GM03348 (cell line): Measurements from ENCODE around the gene PCNX4.
"Not testable (repeated sequence)": the region's sequence is repeated elsewhere in the genome, so short reads cannot be mapped to it uniquely, and the experiment has no call there.

Experiments
- DNase-seq: peaks from one replicate; pipeline ENCODE4 v3.0.0; 2012; ENCODE audit warnings: low spot score

Gene PCNX4

DNA sequence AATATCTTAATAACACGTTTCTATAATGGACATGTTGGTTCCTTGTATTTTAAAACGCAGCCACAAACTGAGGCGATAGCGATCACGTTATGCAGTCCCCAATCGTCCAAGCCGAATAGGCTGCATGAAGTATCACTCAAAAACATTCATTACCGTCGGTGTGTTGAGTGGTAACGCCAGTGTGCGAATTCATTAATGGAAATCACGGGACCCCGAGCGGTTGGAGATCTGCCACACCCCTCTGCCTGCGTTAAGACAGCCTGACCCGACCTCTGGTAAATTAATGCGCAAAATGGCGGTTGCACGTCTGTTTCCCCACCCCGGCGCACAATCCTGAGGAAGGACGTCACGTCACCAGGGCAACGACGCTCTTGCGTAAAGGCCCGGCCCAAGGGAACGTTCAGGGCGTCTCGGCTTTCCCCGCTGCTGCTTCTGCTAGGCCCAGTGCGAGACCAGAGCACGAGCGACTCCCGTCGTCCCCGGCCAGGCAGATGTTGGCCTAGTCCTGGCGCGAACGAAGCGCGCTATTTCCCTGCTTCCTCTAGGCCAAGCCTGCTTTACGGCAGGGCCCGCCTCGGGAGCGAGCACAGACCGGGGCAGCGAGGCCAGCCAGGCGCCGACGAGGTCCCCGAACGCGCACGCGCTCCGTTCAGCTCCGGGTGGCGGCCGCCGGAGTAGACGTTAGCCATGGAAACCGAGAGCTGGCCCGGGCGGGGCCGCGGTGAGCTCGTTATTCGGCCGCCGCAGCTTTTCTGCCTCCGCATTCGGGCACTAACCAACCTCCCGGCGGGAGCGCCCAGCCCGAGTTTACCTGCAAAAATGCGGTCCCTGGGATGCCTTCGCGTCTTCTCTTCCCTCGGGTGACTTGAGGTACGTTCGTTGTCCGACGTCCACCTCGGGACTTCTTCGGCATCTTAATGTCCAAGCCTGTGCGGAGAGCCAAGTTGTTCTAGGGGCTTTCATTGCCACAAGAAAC is at the start of gene PCNX4:
TSS of gene PCNX4 (plus strand) at position 374 of the 976 bp plus-strand sequence. CDS start 15,716 bp downstream, outside the sequence.
- DNase-seq = peak; percentile 95

DNA sequence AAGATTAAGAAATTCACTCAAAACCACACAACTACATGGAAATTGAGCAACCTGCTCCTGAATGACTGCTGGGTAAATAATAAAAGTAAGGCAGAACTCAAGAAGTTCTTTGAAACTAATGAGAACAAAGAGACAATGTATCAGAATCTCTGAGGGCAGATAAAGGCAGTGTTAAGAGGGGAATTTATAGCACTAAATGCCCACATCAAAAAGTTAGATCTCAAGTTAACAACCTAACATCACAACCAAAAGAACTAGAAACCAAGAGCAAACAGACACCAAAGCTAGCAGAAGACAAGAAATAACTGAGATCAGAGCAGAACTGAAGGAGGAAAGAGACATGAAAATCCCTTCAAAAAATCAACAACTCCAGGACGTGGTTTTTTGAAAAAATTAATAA is 43.7 kb upstream of the PCNX4 start:
- DNase-seq = not testable (repeated sequence)

DNA sequence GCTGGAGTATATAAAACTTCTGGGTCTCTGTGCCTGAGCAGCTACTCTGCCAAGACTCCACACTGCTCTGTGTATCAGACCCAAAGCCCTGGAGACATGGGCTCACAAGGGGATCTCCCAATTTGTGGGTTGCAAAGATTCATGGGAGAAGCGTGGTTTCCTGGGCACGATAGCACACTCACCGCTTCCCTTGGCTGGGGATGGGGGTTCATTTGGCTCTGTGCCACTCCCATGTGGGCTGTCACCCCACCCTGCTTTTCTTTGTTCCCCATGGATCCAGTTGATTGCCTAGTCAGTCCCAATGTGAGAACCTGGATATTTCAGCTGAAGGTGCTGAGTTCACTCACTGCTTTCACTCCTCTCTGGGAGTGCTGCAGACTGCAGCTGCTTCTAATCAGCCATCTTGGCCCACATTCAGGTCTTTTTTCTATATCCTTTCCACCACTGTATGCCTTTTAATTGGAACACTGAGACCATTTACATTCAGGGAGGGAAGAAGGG is 40.0 kb upstream of the PCNX4 start:
- DNase-seq = peak; percentile 39

DNA sequence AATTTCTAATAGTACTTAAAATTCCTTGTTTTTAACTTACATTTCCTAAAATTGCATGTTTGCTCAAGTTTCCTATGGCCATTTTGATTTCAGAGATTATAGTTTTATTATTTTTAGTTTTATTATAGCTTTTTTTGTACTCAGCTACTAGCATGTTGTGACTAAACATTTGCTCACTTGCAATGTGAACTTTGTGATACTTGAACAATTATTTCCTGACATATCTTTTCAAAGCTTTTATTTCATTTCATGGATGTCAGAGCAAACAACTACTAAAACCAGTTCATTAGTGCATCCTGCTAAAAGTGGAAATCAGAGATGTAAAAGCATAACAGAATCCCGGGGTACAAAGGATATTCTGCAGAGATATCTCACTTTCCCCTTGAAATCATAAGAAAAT is 33.6 kb upstream of the PCNX4 start:
- no peak for DNase-seq

DNA sequence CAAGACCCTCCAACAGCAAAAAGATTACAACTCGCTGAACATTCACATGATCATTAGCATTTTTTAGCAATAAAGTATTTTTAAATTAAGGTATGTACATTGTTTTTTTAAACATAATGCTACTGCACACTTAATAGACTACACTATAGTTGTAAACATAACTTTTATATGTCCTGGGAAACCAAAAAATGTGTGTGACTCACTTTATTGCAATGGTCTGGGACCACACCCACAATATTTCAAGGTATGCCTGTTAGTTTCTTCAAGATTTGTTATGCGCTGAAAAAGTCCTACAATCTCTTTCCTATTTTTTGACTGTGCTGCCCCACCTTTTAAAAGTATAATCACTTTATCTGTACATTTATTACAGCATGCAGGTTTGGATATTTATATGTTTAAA is 30.4 kb upstream of the PCNX4 start:
- no peak for DNase-seq

DNA sequence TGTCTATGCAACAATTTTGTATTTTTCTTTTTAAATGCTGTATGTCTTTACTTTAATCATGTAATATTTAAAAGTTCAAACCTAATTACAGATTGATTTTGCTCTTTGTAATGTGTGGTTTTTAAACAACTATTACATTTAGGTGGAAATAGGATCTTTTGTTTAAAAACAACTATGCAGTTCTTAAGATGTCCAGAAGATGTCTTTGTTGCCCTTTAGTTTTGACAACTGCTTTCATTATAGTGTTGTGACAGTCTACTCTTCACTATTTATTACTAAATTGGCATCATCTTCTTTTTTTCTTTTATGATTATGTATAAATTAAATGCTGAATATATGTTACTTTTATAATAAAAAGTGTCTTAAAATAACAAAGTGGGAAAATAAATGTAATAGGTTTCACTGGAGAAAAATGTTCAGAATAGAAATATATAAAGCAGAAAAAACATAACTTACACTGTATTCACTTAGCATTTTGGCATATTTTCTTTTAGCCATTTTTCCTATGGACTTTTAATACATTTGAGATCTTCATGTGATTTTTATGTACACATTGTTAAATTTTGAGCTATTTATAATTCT is 27.1 kb upstream of the PCNX4 start:
- DNase-seq = peak; percentile 60

DNA sequence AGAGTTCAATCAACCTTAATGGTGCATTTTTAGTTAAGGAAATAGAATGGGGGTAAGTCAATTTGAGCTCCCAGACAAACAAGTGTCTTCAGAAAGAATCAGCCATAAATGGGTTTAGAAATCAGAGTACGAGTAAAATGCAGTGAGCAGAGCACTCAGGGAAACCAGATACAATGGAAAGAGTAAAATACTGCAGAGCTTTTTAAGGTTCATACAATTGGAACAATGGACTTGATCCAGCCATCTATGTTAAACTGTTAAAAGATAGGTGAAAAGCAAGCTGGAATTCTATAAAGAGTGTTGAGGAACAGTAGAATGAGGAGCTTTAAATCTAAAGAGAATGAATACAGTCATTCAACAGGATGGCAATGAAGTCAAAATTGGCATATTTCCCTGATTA is 23.8 kb upstream of the PCNX4 start:
- no peak for DNase-seq

DNA sequence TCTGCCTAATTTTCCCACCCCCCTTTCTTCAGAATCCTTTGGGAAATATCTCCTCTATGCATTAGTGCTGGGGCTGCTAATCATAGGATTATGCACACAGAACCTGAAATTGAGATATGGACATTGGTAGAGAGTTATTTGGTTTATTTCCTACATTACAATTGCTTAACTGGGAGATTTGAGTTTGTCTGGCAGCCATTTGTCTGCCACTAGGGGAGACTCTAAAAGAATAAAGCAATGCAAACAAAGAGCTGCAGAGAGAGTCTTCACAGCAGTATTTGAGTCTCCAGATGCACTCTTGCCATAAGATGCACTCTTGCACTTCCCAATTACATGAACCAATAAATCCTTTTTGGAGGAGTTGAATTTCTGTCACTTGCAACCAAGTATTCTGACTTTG is 12.0 kb upstream of the PCNX4 start:
- no peak for DNase-seq

DNA sequence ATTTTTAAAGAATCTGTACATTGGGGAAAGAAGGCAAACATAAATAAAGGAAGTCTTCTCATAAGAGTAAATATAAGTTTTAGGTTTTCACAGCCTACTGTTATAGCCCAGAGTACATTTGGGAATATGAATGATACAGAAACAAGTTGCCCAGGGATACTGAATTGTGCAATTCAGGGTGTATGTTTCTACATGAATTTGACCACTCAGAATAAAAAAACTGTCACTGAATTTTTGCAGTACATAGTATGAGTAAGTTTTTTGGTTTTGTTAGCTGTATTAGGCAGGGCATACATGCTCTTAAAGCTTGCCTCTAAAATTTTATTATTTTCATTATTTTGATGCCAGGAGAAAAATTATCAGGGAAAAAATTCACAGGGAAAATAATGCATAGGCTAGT is 6.6 kb upstream of the PCNX4 start:
- peak; percentile 27 for DNase-seq

DNA sequence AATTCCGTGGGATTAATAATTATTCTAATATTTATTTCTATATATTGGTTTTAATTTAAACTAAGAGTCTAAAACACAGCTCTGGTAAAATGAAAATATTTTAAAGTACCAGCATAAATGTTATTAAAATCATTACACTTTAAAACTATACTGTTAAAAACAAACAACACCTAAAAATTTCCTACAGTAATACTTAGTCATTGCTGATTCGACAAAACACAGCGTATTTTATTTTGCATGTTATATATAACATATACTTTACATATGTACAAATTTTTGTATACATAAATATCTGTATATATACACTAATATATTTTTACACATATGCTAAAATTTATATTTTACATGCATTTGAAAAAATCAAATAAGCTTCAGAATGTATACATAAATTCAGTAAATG is 6.0 kb upstream of the PCNX4 start:
- DNase-seq = no peak

DNA sequence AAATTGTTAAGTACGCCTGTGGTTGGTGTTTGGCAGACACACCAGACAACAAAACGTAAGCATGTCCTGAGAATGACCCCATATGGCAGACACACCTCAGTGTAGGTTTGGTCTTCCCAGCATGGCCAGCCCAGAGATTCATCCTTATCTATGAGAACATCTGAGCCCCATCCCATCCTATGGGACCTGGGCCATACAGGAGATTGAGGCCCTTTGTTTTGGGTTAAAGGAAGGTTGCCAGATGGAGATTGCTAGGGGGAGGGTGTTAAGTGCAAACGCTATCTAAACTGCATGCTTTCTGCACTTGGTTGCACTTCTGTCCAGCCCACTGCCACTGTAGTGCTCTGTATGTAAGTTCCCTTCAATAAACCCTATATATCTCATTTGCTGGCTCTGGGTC is 4.1 kb upstream of the PCNX4 start:
- no peak for DNase-seq

DNA sequence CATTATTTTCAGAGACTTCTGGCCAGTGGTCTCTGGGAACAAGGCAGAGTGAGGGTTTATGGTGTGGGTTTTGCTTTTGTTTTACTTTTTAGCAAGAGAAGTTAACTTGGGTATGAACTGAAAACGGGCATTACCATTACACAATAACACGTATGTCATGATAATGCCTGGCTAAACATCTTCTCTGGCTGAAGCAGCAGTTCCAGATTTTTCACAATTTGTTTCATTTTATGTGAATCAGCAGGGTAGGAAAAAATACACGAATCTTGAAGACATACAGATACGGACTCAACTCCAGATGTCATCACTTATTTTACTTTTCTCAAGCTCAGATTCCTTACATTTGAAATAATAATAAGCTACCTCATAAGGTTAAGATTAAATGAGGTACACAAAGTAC is 2.5 kb upstream of the PCNX4 start:
- DNase-seq = no peak

DNA sequence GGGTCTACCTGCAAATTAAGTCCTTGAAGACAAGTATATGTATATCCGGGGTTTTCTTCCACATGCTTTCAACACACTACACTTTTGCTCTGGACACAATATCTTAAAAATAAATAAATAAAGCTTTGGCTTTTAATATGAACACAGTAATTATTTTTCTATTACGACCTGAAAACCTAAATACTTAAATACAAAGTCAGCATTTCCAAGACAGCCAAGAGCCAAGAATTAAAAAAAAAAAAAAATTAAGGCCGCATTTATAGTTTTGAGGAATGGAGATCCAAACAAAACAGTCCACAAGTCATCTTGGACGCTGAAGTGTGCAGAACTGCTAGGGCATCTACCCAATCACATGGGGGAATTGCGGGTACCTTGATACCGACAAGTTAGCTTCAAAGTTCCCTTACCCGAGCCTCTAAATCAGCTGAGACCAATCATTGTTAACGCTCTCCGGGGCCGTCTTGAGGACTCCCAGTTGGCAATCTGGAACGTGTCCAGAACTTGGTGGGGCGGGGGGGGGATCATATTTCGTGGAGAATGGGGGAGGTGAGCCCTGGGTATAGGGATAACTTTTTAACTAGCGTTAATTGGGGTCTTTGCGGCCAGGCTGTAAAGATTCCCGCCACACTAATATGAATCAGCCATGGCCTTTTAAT is 731 bp upstream of the PCNX4 start:
- DNase-seq = peak; percentile 70

DNA sequence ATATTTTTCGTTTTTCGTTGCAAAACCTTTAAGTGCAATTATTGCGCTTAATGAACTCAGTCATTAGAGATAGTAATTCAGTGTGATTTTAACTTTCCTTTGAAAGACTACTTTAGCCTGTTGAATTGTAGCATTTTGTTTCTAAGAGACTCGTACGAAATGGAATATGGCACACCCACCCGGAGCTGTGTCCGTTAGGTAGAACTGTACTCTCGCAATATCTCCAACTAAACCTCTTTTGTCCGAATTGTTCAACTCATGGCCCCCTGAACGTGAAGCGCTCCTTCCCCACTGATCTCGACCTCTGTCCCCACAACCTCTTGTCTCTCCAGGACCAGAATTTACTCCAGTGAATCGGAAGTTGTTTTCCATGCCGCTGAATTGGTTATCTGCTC is 800 bp downstream of the PCNX4 start:
- DNase-seq = peak; percentile 36

DNA sequence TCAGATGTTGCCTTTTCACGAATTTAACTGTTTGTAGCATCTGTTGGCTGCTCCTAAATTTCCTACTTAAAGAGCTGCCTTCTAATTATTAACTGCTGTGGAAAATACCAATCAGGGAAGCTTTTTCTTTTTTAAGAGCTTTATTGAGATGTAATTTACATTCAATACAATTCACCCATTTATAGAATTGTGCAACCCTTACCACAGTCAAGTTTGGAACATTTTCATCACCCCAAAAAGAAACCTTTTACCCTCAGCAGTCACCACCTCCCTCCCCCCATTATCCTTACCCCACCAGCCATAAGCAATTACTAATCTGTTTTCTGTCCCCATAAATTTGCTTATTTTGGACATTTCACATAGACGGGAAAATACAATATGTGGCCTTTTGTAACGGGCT is 1.4 kb downstream of the PCNX4 start:
- no peak for DNase-seq

DNA sequence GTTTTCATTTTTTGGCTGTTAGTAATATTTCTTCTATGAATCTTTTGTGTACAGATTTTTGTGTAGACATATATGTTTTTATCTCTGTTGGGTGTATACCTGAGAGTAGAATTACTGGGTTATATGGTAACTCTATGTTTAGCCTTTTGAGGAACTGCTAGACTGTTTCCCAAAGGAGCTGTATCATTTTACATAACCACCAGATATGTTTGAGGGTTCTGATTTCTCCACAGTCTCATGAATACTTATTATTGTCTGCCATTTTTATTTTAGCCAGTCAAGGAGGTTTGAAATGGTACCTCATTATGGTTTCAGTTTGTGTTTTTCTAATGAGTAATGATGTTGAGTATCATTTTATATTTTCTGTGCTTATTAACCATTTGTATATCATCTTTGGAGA is 1.9 kb downstream of the PCNX4 start:
- DNase-seq = no peak

DNA sequence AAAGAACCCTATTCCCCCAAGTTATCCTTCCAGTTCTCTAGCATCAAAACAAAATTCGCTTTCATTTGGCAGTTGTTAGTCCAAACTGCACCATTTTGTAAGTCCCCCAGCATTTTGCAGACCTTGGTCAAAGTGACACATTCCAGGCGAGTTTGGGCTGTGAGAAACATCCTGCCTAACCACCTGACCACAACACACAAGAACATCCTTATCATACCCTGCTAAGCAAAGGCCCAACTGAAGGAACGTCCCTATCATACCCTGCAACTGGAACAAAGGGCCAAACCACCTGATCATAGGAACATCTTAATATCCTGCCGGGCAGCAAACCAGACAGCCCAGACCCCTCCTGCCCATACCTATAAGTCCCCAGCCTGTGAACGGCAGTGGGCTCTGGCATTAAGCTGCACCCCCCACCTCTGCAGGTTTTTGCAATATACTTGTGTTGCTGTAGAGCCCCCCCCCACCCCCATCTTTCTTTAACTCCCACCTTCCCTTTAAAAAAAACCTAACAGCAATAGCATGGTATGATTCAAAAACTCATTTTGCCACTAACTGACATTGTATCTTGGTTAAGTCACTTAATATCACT is 2.7 kb downstream of the PCNX4 start:
- peak; percentile 40 for DNase-seq

DNA sequence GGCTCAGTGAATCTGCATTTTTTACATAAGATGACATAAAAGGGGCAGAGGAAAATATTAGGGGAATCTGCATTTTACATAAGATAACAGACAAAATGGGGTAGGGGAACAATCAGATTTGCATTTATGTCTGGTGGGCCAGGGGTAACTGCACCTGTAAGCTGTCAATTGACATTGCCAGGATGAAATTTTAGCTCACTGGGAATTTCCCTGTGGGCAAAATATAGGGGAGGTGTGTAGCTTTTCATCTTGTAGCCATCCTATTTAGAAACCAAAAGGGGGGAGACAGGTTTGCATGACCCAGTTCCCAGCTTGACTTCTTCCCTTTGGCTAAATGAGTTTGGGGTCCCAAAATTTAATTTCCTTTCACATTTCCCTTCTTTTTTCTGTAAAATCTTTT is 3.5 kb downstream of the PCNX4 start:
- no peak for DNase-seq

DNA sequence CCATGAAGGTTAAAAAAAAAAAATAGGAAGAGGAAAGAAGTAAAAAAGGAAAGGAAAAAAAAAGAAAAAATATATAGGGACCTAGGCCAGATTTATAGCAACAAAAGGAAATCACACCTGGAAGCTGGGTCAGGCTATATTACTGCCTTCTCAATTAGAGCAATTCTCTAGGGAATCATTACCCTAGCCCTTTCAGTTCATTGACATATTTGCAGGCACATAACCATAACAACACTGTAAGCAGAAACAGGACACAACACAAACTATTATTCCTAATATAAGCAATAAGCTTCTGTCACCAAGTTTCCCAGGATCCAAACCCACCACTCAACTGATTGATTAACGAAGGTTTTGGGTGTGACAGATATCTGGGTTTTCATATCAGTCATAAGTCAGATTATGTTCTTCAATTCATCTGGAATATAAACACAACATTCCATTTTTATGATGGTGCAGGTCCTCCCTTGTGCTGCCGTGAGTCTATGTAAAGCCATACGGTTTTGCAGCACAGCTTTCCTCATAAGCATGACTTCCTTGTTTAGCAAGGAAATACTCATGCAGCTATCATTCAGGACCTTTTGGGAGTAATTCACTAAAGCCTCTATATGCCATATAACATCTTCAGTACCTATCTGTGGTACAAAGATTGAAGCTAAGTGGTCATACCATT is 4.2 kb downstream of the PCNX4 start:
- no peak for DNase-seq

DNA sequence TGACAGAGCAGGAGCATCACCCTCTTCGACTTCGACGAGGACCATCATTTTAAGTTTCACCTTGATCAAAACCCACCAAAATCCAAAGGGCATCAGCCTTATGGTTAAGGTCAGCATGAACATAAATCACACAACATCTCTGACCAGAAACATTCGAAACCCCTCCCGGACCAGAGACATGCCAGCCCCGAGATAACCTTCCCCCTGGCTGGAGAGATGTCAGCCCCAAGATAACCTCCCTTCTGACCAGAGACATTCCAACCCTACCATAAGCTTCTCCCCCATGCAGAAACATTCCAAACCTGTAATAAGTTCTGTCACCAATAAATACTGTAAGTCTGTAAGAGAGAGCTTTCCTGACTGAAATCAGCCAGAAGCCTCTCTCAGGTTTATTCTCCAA is 6.3 kb downstream of the PCNX4 start:
- DNase-seq = no peak

DNA sequence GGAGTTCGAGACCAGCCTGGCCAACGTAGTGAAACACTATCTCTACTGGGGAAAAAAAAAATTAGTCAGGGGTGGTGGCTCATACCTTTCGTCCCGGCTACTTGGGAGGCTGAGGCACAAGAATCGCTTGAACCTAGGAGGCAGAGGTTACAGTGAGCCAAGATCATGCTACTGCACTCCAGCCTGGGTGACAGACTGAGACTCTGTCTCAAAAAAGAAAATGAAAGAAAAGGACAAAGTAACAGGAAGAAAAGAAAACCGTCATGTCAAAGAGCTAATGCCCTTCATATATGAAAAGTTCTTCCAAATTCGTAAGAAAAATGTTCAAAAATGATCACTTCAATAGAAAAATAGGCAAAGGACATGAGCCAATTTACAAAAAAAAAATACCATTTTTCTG is 8.1 kb downstream of the PCNX4 start:
- DNase-seq = not testable (repeated sequence)

DNA sequence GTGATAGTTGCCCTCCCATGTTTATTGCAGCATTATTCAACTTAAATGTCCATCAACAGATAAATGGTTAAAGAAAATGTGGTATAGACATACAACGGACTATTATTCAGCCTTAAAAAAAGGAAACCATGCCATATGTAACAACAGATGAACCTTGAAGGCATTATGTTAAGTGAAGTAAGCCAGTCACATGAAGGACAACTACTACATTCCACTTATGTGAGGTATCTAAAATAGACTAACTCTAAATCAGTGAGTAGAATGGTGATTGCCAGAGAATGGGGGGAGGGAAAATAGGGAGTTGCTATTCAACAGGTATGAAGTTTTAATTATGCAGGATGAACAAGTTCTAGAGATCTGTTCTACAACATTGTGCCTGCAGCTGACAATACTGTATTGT is 10.1 kb downstream of the PCNX4 start:
- DNase-seq = no peak
